GM18907 (cell line): Measurements from ENCODE around the gene ZNF217.
"Not testable (repeated sequence)": the region's sequence is repeated elsewhere in the genome, so short reads cannot be mapped to it uniquely, and the experiment has no call there.

Experiments
- ATAC-seq: cut with Tn5 transposase; IDR thresholded peaks from one replicate; pipeline ENCODE4 v1.9.1; 2021; ENCODE audit warnings: mild to moderate bottlenecking, moderate library complexity; ENCODE audit not compliant: unreplicated experiment

Gene ZNF217

GRCh38 chr20:53534037-53534436 is 59.6 kb downstream of the ZNF217 start:
- no peak for ATAC-seq

GRCh38 chr20:53533500-53533899 is 60.1 kb downstream of the ZNF217 start:
- ATAC-seq: no peak

GRCh38 chr20:53532654-53533312 is 60.9 kb downstream of the ZNF217 start:
- not testable (repeated sequence) for ATAC-seq

- no peak for ATAC-seq
Measured at GRCh38 chr20:53530440-53530839, 63.2 kb downstream of the ZNF217 start.

GRCh38 chr20:53529658-53530057 is 64.0 kb downstream of the ZNF217 start:
- no peak for ATAC-seq

- ATAC-seq: no peak
Measured at GRCh38 chr20:53527196-53527595, 66.4 kb downstream of the ZNF217 start.

- no peak for ATAC-seq
Measured at GRCh38 chr20:53524589-53525312, 68.9 kb downstream of the ZNF217 start.

GRCh38 chr20:53523615-53524014 is 70.0 kb downstream of the ZNF217 start:
- ATAC-seq: not testable (repeated sequence)

GRCh38 chr20:53522696-53523095 is 70.9 kb downstream of the ZNF217 start:
- no peak for ATAC-seq

- ATAC-seq: no peak
Measured at GRCh38 chr20:53522026-53522425, 71.6 kb downstream of the ZNF217 start.

- ATAC-seq: not testable (repeated sequence)
Measured at GRCh38 chr20:53521421-53521820, 72.2 kb downstream of the ZNF217 start.

GRCh38 chr20:53517146-53517545 is 76.5 kb downstream of the ZNF217 start:
- no peak for ATAC-seq
